Activated CD8-positive, alpha-beta memory T cell treated with anti-CD3 and anti-CD28 coated beads for 36 hours (primary cell): ENCODE data around the gene CDH5. TPM values are rescaled to one million over a fixed set of nuclear protein-coding genes. Genes with fewer than 3 reads are reported as not detected.

Experiments used
- CTCF ChIA-PET: fragments of 350-600 bp; sonication (Branson Sonifier 250); formaldehyde crosslinking; loops from one replicate; lab custom pipeline; 2021; ENCODE audit warnings: antibody characterized with exemption; lab: Charles Lee
- POLR2A ChIA-PET: fragments of 350-600 bp; sonication (Branson Sonifier 250); formaldehyde crosslinking; loops from one replicate; lab custom pipeline; 2021; ENCODE audit warnings: antibody characterized with exemption; lab: Charles Lee
- total RNA-seq, 2 experiments: library from RNA; stranded (reverse); gene quantifications; one replicate each; pipeline ENCODE4 v1.2.3, GENCODE V29; 2021

Gene CDH5
- total RNA-seq, 2 experiments from 2014 or later = not detected

GRCh38 chr16:66352304-66352703 lies 14.2 kb upstream of the CDH5 start:
- ChIA-PET CTCF (no interaction called here), POLR2A (no interaction called here)

DNA sequence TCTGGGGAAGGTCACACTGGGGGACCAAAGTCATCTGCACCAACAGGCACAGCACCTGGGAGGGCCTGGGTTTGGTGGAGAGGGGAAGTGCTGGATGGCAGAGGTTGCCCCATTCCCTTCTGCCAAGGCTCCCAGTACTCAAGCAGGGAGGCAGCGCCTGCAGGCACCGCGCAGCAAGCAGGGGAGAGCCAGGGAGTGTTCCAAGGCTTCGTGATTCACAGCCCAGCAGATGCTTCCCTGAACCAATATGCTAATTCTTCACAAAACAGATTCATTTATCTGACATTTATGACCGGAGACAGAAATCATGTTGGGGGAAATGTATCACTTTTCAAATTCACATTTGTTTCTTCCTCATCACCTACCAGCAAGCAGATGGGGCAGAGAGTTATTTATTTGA lies 13.4 kb upstream of the CDH5 start:
- ChIA-PET CTCF (no interaction called here), POLR2A (no interaction called here)

DNA sequence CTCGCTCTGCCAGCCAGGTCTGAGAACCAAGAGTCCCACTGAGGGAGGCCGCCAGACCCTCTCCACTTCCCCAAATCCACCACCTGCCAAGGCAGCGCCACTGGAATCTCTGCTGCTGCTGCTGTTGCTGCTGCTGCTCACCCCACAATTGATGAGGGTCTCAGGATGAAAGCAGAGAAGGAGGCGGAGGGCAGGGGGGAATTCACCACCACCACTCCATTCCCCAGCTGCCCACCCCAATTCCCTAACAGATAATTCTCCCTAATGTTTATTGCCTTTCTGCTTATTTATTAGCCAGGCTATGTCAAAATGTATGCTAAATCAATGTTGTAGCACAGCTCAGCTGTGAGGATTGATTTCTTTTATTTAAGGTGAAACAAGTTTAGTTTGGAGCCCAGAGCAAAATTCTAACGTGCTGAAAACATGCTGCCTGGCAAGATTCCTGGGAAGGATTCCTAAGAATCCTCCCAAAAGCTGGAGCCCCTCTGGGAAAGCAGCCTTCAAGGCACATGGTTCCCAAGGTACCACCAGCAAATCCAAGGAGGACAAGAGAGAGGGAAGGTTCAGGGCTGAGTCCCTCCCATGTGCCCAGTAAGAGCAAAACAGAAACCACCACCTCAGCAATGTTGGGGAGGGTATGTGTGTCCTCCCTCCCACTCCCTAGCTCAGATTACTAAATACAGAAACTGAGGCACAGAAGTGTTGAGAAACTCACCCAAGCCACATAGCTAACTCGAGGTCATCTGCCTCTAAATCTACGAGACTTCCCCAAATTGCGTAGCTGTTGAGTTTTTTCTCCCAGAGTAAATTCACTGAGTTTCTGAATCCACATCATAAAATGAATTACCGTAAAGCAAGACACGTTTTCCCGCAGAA lies 12.2 kb upstream of the CDH5 start:
- CTCF ChIA-PET = interaction anchor here (2.0 kb wide), 1 partner anchor 9 kb away, joined by 4 read pairs; no protein-coding TSS in a partner anchor
- POLR2A ChIA-PET = no interaction called here

GRCh38 chr16:66355526-66355925 lies 11.0 kb upstream of the CDH5 start:
- CTCF ChIA-PET = interaction anchor here (1.1 to 2.0 kb wide), 2 partner anchors 11 to 18 kb away, joined by 3 to 4 read pairs; no protein-coding TSS in a partner anchor
- POLR2A ChIA-PET = no interaction called here

GRCh38 chr16:66357523-66357928 lies 9.0 kb upstream of the CDH5 start:
- ChIA-PET POLR2A (no interaction called here), CTCF (interaction anchor here (0.6 to 3.1 kb wide), 8 partner anchors 11 to 232 kb away, joined by 3 to 13 read pairs (median 4); no protein-coding TSS in a partner anchor)

- POLR2A ChIA-PET = no interaction called here
- CTCF ChIA-PET = interaction anchor here (0.8 to 3.1 kb wide), 7 partner anchors 10 to 231 kb away, joined by 3 to 13 read pairs (median 4); no protein-coding TSS in a partner anchor
Measured at GRCh38 chr16:66358231-66358630, 8.3 kb upstream of the CDH5 start.

- ChIA-PET CTCF (interaction anchor here (0.6 to 3.1 kb wide), 2 partner anchors 17 to 33 kb away, joined by 3 to 13 read pairs; no protein-coding TSS in a partner anchor), POLR2A (no interaction called here)
Measured at GRCh38 chr16:66359012-66359411, 7.5 kb upstream of the CDH5 start.

DNA sequence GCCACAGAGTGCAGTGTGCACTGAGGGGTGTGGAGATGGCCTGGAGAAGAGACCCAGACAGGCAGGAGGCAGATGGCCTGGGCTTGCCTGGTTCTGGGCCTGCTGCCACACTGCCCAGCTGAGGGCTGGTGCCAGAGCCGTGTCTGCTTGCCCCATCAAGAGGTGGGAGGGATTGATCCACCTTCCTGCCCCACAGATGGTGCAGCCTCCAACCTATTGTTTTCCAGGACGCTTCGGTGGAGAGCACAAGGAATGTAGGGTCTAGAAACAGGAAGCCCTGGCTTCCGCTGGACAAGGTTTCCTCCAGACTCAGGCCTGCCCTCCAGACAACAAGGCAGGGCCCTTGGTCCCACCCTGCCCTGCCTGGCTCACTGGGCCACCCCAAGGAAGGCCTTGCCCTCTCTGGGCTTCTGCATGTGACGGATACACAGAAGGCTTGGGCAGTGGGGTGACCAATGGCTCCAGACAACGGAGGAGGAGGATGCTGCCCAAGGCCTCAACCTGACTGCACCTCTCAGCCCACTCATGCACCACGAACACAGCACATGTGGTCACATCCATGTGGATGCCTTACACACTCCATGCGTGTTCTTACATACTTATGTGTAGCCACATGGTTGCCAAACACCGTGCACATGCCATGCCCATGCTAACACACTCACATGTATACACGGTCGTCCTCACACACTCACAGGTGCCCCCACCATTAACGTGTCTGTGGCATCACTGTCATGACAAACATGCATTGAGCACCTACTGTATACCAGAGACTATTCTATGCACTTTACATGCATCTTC lies 6.5 kb upstream of the CDH5 start:
- POLR2A ChIA-PET = no interaction called here
- CTCF ChIA-PET = no interaction called here

- POLR2A ChIA-PET = no interaction called here
Measured at GRCh38 chr16:66360624-66361324, 5.7 kb upstream of the CDH5 start.

GRCh38 chr16:66361604-66362135 lies 4.8 kb upstream of the CDH5 start:
- CTCF ChIA-PET = no interaction called here
- POLR2A ChIA-PET = no interaction called here

More at GRCh38 chr16:66360624-66361324, 5.7 kb upstream of the CDH5 start:
- CTCF ChIA-PET = no interaction called here

GRCh38 chr16:66363211-66363777 lies 3.2 kb upstream of the CDH5 start:
- ChIA-PET CTCF (no interaction called here), POLR2A (no interaction called here)

DNA sequence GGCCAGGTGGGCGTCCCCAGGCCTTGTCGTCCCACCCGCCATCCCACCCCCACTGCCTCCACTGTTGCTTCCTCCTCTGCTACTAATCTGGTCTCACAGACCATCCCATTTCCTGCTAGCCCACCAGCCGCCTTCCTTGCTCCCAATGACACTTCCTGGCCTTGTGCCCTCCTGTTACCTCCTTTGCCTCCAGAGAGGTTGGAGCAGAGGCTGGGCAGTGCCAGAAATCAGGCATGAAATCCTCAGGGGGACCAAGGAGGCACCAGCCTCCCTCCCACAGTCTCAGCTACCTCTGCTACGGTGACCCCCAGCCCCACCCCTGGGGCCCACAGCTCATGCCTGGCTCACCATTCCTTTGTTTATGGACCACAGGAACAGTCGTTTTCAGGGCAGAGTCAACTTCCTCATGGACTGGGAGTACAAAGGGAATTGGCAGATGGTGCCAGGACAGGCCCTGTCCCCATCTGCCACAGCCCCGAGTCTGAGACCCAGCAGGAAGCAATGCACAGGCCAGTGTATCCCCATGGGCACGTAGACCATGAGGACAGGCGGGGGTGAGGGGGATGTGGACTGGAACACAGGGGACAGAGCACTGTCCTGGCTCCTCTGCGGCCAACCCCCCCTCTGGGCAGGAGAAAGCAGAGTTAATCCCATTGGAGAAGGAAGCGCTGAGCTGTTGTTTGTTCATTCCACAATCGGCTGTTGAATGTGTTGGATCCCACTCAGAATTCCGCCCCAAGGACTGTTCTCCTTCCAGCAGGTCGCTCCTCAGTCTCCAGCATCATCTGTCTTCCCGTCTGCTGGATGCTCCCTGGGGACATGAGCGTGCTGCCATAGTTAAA lies 2.2 kb upstream of the CDH5 start:
- ChIA-PET POLR2A (no interaction called here), CTCF (no interaction called here)

- POLR2A ChIA-PET = no interaction called here
- CTCF ChIA-PET = no interaction called here
Measured at GRCh38 chr16:66364959-66365306, 1.6 kb upstream of the CDH5 start.

- CTCF ChIA-PET = no interaction called here
- POLR2A ChIA-PET = no interaction called here
Measured at GRCh38 chr16:66365651-66366050, 840 bp upstream of the CDH5 start.

DNA sequence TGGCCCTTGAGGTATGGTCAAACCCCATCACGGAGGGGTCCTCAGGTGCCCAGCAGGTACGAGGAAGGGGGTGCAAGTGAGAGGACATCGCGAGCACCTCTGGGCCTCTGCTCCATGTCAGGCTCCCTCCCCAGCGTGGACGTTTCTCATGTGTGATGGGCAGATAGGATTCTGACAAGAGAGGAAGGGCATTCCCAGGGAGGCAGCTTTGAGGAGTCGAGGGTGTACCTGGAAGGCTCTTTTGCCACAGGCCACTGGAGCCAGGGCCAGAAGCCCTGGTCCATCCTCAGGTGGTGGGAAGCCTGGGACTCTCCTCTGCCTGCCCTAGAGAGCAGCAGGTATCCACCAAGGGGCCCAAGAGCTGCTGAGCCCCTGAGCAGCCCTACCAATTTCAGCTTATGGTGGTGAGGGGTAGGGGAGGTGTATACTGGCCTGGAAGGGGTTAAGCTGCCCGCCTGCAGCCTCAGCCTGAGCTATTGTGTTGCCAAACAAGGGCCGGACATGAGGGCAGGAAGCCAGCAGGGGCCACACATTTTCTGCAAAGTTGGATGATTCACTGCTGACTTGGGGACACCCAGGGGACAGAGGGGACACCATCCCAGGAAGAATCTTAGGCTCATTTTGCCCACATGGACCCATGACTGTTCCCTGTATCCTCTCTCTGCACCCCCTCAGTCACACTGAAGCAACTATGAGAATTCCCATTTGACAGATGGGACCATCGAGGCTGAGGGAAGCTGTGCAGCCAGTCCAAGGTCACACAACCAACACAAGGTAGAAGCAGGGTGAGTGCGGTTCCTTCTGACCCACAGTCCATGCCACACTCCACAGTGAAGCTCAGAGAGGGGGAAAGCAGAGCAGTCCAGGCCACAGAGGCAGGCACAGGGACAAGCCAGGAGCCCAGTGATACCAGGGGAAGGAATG lies 1.7 kb downstream of the CDH5 start:
- POLR2A ChIA-PET = no interaction called here
- CTCF ChIA-PET = interaction anchor here (1.4 to 2.3 kb wide), 2 partner anchors 11 to 26 kb away, joined by 3 to 7 read pairs; no protein-coding TSS in a partner anchor

- POLR2A ChIA-PET = no interaction called here
Measured at GRCh38 chr16:66369055-66369592, 2.6 kb downstream of the CDH5 start.

More at GRCh38 chr16:66369055-66369592, 2.6 kb downstream of the CDH5 start:
- CTCF ChIA-PET = interaction anchor here (1.4 to 2.3 kb wide), 2 partner anchors 11 to 27 kb away, joined by 3 to 7 read pairs; no protein-coding TSS in a partner anchor
